Measurements from ENCODE around the gene PADI3.
"Not testable (repeated sequence)": the region's sequence is repeated elsewhere in the genome, so short reads cannot be mapped to it uniquely, and the experiment has no call there.

- TF ChIP-seq CTCF (IDR thresholded peaks at IDR 0.05; ENCODE audit: low read length); EZH2 (IDR thresholded peaks at IDR 0.05; ENCODE audit: borderline replicate concordance, low read length): not testable (repeated sequence)
Measured at GRCh38 chr1:17241011-17241779, 7.7 kb upstream of the PADI3 start.

All from OCI-LY1 (cell line).